Mesothelial cell of epicardium (in vitro differentiated cells): Measurements from ENCODE around the gene OXER1. TPM values are rescaled to one million over a fixed set of nuclear protein-coding genes. Genes with fewer than 3 reads are reported as not detected.

ENCODE experiments used
- DNase-seq, 2 experiments: peaks; one replicate each; pipeline ENCODE4 v3.0.0; 2021; ENCODE audit warnings: low spot score in 2 of 2; ENCODE audit not compliant: unreplicated experiment in 2 of 2
- H3K27ac Mint-ChIP-seq: 2 replicates; pipeline ENCODE4 v1.8.0; 2021; ENCODE audit warnings: mixed read lengths
- H3K27me3 Mint-ChIP-seq: 2 replicates; pipeline ENCODE4 v1.8.0; 2021; ENCODE audit warnings: low read depth, mixed read lengths
- H3K36me3 Mint-ChIP-seq: 2 replicates; pipeline ENCODE4 v1.8.0; 2021; ENCODE audit warnings: mixed read lengths
- H3K4me1 Mint-ChIP-seq: 2 replicates; pipeline ENCODE4 v1.8.0; 2021; ENCODE audit warnings: mixed read lengths
- H3K4me3 Mint-ChIP-seq: 2 replicates; pipeline ENCODE4 v1.8.0; 2021; ENCODE audit warnings: mild to moderate bottlenecking, moderate library complexity, mixed read lengths
- H3K9me3 Mint-ChIP-seq: 2 replicates; pipeline ENCODE4 v1.8.0; 2021; ENCODE audit warnings: mixed read lengths
- CTCF ChIP-seq: fragments of 200-600 bp; sonication (generic); IDR thresholded peaks from one replicate; pipeline ENCODE4 v1.5.0; 2021; ENCODE audit warnings: antibody characterized with exemption; ENCODE audit not compliant: unreplicated experiment
- total RNA-seq: library from RNA; stranded (reverse); gene quantifications from 3 replicates; pipeline ENCODE4 v1.2.1, GENCODE V29; 2021

The OXER1 gene
- total RNA-seq, 1 donor from 2014 or later, result 7.5 TPM

- TF ChIP-seq CTCF, result no peak
- Mint-ChIP-seq H3K9me3 (peaks cover 9% of the 10 kb centered on the region), H3K4me3 (peak within 1 kb of the TSS; percentile 87), H3K4me1 (peaks cover 47% of the 10 kb centered on the region), H3K36me3 (peaks cover 17% of the 10 kb centered on the region), H3K27me3 (no peaks in the 10 kb centered on the region), H3K27ac (peak within 1 kb of the TSS; percentile 97)
- peak in 1 of 2 experiments; percentile 62 for DNase-seq
These were observed 28.8 kb upstream of the OXER1 start, which contains the start of gene HAAO for GRCh38 chr2:42792583-42793333. HAAO (minus strand) TSS chr2:42792583; CDS start chr2:42792536, 47 bp downstream.

- H3K27ac Mint-ChIP-seq, result peak overlapping the region; percentile 97
These were observed 28.2 kb upstream of the OXER1 start for GRCh38 chr2:42792087-42792582.

GRCh38 chr2:42791606-42792005, 27.7 kb upstream of the OXER1 start:
- peaks cover 48% of the 10 kb centered on the region for H3K4me1 Mint-ChIP-seq
- peak overlapping the region; percentile 97 for H3K27ac Mint-ChIP-seq
- no peak for DNase-seq
- H3K27me3 Mint-ChIP-seq, result no peaks in the 10 kb centered on the region
- H3K9me3 Mint-ChIP-seq, result peaks cover 4% of the 10 kb centered on the region
- H3K36me3 Mint-ChIP-seq, result peaks cover 11% of the 10 kb centered on the region
- H3K4me3 Mint-ChIP-seq, result peak overlapping the region; percentile 87
- TF ChIP-seq CTCF, result no peak

More at GRCh38 chr2:42792087-42792582, 28.2 kb upstream of the OXER1 start:
- DNase-seq, result no peak
- Mint-ChIP-seq H3K27me3 (no peaks in the 10 kb centered on the region), H3K9me3 (peaks cover 6% of the 10 kb centered on the region), H3K4me1 (peaks cover 47% of the 10 kb centered on the region), H3K36me3 (peaks cover 13% of the 10 kb centered on the region), H3K4me3 (peak overlapping the region; percentile 87)
- TF ChIP-seq CTCF, result no peak

GRCh38 chr2:42789751-42790150, 25.8 kb upstream of the OXER1 start:
- H3K4me3 Mint-ChIP-seq, result peak overlapping the region; percentile 14
- H3K4me1 Mint-ChIP-seq, result peaks cover 39% of the 10 kb centered on the region
- H3K27ac Mint-ChIP-seq, result no peak overlapping the region
- no peaks in the 10 kb centered on the region for H3K9me3 Mint-ChIP-seq
- no peaks in the 10 kb centered on the region for H3K36me3 Mint-ChIP-seq
- no peak for DNase-seq
- no peaks in the 10 kb centered on the region for H3K27me3 Mint-ChIP-seq
- no peak for TF ChIP-seq CTCF

GRCh38 chr2:42788882-42789281, 24.9 kb upstream of the OXER1 start:
- no peaks in the 10 kb centered on the region for H3K9me3 Mint-ChIP-seq
- no peak for TF ChIP-seq CTCF
- H3K4me1 Mint-ChIP-seq, result peaks cover 30% of the 10 kb centered on the region
- no peak overlapping the region for H3K27ac Mint-ChIP-seq
- no peaks in the 10 kb centered on the region for H3K27me3 Mint-ChIP-seq
- no peak for DNase-seq
- no peak overlapping the region for H3K4me3 Mint-ChIP-seq
- H3K36me3 Mint-ChIP-seq, result peaks cover 2% of the 10 kb centered on the region
